Mammary epithelial cell (primary cell): ENCODE measurements around the gene NRG3.

Experiments used
- EZH2 ChIP-seq: IDR thresholded peaks from 2 replicates; pipeline ENCODE4 v1.6.1; 2012; ENCODE audit warnings: low read length, inconsistent platforms, borderline replicate concordance
- TF ChIP-seq, protein P1 (sequence below), 2 donors: IDR thresholded peaks in 1 of 2; conservative IDR thresholded peaks in 1 of 2; 2 replicates each; pipeline ENCODE4 v1.5.1; 2011 to 2012; ENCODE audit warnings: inconsistent platforms in 2 of 2, low read length in 2 of 2, mild to moderate bottlenecking in 2 of 2, control low read depth in 1 of 2, low read depth in 1 of 2; ENCODE audit not compliant: insufficient read depth in 1 of 2; ENCODE audit errors: extremely low read depth in 1 of 2

- TF ChIP-seq, protein P1, sequence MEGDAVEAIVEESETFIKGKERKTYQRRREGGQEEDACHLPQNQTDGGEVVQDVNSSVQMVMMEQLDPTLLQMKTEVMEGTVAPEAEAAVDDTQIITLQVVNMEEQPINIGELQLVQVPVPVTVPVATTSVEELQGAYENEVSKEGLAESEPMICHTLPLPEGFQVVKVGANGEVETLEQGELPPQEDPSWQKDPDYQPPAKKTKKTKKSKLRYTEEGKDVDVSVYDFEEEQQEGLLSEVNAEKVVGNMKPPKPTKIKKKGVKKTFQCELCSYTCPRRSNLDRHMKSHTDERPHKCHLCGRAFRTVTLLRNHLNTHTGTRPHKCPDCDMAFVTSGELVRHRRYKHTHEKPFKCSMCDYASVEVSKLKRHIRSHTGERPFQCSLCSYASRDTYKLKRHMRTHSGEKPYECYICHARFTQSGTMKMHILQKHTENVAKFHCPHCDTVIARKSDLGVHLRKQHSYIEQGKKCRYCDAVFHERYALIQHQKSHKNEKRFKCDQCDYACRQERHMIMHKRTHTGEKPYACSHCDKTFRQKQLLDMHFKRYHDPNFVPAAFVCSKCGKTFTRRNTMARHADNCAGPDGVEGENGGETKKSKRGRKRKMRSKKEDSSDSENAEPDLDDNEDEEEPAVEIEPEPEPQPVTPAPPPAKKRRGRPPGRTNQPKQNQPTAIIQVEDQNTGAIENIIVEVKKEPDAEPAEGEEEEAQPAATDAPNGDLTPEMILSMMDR (conservative IDR thresholded peaks at IDR 0.05 in 1 of 2, IDR thresholded peaks at IDR 0.05 in 1 of 2; ENCODE audit: extremely low read depth in 1 of 2, insufficient read depth in 1 of 2, low read depth in 1 of 2, low read length in 2 of 2): no peak
- TF ChIP-seq EZH2: no peak
These were observed 371.0 kb downstream of the NRG3 start for GRCh38 chr10:82245906-82246560.
